Putamen (tissue), 1 donor: Measurements from ENCODE around the gene KRT7.

Experiments used
- DNase-seq: peaks from one replicate; pipeline ENCODE4 v3.0.0-alpha.2; 2016; ENCODE audit warnings: low spot score

KRT7 gene

DNA sequence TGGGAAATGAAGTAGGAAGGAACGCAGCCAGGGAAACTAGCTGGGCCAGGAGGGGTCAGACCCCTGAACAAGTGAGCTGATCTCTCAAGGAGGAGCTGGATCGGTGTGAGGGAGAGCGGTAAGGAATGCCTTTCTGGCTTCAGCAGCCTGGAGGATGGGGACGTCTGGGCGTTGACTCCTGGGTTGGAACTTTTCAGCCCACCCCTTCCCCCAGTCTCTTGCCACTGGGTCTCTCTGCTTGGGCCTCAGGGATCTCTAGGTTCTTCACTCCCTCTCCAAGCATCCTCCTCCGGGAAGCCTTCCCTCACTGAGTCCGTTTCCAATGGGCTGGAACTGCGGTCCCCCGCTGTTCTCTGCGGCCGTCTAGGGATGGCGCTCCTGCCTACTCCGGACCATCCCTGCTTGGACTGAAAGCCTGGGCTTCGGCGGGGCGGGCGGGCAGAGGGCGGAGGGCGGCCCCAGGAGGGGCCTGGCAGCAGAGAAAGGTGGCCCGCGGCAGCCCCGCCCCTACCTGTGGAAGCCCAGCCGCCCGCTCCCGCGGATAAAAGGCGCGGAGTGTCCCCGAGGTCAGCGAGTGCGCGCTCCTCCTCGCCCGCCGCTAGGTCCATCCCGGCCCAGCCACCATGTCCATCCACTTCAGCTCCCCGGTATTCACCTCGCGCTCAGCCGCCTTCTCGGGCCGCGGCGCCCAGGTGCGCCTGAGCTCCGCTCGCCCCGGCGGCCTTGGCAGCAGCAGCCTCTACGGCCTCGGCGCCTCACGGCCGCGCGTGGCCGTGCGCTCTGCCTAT lies at the start of gene KRT7:
TSS of gene KRT7 (plus strand) at position 570 of the 788 bp plus-strand sequence. CDS start at position 624, 54 bp downstream.
- no peak for DNase-seq

DNA sequence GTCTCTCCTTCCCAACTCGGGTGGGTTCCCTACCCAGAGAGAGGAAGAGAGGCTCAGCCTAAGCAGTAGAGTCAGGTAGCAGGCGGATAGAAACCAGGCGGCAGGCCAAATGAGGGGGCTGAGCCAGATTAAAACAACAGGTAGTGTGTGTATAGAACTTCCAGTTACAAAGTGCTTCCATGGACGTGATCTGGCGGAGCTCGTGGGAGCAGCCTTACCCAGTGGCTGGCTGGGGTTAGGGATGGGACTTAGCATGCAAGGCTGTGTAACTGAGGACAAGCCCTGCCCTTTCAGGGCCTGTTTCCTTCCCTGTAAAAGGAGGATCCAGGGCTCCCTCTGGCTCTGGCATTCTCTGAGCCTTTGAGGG lies 49.5 kb upstream of the KRT7 start:
- no peak for DNase-seq

DNA sequence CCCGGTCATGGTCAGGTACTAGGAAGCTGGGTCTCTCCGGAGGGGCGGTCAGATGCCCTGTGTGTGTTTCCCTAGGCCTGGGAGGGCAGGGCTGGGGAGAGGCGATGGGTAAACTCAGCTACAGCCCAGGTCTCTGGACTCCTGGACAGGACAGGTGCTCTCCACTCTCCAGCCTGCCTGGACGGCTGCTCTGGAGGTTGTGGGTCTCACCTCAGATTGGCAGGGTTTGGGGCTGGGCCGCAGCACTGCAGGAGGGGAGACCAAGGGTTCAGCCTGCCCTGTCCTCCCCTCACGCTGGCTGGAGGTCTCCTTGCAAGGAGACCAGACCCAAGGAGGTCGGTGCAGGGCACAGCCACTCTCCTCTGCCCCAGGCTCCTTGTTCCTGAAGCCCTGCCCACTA lies 49.1 kb upstream of the KRT7 start:
- DNase-seq = no peak

DNA sequence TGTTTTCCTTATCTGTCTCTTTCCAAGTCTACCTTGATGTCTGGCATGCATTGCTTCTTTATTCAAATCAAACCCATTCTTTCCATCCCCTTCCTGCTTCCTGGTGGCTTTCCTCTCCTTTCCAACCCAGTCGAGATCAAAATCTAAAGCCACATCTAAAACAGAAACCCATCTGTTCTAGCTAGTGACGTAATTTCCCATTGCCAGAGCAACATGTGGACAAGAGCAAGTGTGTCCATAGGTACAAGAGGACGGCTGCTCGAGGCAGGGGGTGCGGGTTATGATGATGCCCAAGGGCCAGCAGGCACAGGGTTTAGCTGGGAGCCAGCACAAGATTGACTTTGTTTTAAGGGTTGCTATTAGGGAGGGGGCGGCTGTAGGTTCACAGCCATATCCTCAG lies 48.2 kb upstream of the KRT7 start:
- DNase-seq = no peak

DNA sequence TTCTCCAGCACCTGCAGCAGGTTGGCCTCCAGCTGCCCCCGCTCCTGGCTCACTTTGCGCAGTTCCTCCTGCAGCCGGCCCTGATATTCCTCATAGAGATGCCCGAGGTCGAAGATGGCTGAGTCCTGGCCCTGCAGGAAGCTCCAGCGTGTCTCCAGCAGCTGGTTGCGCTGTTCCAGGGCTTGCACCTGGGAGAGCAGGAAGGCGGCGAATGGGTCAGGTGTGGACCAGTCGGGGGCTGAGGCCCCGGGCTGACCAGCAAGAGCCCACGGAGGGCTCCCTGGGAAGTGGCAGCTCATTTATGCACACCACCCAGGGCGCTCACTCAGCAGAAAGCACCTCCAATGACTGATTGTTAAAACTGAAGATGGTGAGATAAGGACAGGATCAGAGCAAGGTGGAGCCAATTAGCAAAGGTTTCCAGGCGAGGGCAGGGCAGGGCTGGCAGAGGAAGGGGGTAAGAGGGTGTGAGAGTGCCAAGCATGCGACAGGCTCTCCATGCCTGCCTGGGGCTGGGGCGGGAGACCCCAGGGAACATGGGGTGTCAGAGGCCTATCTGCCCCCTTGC lies 47.6 kb upstream of the KRT7 start:
- no peak for DNase-seq

DNA sequence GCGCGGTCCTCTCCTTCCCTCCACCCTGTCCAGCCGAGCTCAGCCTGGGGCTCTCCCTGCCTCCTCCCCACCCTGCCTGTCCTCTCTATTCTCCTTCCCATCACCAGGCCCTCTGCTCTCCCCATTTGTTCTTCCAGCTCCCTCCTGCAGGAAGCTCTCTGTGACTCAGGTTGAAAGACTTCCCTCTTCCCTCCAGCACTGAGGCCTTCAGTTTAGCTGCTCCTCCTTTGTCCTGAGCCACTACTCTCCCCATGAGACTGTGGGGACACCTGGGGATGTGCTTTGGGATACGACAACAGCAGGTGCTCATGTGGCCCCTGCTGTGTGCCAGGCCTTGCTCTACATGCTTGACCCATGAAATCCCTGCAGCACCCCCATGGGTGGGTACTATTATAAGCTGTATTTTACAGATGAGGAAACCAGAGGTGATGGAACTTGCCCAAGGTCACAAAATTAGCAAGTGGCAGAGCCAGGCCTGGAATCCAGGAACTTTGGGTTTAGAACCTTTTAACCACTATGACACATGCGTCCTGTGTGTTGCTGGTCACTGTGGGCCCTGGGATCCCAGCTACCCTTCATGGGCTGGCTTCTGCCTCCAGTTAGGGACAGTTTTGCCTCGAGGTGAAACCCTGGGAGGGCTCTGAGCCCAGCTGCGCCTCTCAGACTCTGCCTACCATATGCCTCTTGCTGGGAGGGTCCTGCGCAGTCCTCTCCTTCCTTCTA lies 46.8 kb upstream of the KRT7 start:
- no peak for DNase-seq

DNA sequence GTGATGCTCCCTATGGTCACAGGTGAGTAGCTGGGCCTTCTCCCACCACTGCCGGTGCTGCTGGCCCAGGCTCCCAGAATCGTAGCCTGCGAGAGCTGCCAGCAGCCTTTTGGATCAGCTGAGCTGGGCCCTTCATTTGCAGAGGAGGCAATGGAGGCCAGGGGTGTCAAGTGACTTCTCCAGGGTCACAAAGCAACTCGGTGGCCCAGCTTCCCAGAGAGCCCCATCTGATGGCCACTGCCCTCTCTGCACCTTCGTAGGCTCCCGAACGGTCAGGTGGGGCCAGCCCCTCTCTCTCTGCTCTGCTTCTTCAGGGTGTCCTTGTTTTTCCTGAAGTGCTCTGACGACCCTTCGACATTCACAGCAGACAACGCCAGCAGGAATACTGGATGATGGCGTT lies 45.8 kb upstream of the KRT7 start:
- DNase-seq = no peak

DNA sequence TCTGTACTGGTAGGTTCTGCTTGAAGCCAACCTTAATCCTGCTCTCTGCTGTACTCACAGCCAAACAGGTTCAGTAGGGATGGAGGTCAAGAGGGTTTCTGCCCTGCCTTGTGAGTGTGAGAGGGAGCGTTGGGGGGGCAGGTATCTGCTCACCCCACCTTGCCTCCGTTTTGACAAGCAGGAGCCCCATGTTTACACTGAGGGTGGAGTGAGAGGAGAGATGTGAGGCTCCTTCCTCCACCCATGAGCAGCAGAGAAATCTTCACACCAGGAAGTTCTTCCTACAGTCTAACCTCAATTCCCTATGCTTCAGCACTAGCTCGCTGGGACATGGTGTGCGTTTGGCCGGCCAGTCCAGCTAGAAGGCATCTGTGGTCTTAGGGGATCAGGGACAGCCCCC lies 45.4 kb upstream of the KRT7 start:
- DNase-seq = no peak

DNA sequence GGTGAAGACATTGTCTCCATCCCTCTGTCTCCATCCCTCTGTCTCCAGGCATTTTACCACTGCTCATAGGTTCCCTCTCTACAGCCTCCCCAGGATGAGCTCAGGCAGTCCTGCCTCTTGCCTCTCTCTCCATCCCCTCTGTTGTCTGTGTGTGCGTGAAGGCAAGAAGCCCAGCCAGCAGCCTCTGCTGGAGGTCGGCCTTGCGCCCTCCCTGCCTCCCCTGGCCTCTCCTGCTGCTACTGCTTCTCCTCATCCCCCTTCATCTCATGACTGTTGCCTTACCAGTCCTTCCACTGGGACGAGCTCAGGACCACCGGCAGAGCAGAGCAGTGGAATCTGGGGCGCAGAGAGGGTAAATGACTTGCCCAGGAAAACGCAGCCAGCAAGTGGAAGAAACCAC lies 44.4 kb upstream of the KRT7 start:
- no peak for DNase-seq

DNA sequence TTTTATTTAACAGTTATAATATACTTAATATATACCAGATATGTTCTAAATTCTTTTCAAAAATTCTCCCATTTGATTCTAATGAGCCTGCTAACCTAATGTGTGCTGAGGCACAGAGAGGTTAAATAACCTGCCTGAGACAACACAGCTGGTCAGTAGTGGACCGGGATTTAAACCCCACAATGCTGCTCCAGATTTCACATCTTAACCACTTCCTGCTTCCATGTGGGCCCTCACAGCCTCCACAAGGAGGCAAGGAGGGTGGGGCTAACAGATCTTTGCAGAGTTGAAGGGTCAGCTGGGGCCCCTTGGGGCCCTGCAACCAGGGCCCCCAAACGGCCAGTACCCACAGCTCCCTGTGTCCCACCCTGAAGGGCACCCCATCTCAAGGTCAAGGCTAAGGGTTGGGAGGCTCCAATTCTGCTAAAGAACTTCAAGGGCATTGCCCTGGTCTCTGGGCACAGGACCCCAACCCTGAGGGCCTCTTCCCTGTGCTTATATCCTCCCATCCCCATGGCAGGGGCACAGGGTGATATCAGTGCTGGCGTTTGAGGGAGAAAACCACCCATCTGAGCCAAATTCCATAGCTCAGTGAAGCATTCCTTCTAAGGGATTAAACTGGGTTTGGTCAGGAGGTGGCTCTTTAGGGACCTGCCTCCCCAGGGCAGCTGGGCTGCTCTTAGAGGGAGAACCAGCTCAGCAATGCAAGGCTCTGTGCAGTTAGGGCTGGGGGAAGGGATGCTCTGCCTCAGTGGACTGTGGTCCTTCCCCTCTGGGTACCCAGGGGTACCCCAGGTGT lies 43.5 kb upstream of the KRT7 start:
- no peak for DNase-seq

DNA sequence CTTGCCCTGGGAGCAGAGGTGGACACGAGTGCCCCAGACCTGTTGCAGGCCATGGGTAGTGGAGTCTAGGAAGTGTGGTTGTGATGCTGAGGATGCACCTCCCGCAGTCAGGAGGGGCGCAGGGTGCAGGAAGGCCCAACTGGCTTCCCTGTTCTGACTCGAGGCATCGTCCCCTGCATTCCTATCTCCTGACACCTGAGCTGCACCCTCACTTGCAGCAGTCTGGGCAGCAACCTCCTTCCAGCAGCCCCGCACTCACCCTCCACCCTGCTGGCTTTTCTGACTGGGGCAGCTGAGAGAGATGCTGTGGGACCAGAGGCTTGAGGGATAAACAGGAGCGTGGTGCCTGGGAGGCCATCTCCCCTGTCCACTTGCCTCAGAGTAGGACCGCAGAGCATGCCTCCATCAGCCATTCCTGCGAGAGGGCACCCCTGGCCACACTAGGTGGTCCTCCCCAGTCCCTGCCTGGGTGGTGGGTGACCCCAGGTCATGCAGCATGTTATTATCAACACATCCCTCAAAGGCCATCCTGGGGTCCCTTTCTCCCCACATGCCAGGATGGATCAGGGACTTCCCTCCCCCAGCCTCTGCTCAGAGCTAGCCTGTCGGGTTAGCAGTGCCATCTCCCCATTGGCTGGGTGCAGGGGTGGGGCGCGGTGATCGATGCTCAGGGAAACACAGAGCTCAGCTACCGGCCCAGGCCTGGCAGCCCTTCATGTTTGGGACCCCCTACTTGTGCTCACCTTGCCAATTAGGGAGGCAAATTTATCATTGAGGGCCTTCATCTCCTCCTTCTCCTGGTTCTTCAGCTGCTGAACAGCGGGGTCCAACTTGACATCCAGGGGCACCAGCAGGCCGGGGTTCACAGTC lies 41.9 kb upstream of the KRT7 start:
- DNase-seq = no peak

DNA sequence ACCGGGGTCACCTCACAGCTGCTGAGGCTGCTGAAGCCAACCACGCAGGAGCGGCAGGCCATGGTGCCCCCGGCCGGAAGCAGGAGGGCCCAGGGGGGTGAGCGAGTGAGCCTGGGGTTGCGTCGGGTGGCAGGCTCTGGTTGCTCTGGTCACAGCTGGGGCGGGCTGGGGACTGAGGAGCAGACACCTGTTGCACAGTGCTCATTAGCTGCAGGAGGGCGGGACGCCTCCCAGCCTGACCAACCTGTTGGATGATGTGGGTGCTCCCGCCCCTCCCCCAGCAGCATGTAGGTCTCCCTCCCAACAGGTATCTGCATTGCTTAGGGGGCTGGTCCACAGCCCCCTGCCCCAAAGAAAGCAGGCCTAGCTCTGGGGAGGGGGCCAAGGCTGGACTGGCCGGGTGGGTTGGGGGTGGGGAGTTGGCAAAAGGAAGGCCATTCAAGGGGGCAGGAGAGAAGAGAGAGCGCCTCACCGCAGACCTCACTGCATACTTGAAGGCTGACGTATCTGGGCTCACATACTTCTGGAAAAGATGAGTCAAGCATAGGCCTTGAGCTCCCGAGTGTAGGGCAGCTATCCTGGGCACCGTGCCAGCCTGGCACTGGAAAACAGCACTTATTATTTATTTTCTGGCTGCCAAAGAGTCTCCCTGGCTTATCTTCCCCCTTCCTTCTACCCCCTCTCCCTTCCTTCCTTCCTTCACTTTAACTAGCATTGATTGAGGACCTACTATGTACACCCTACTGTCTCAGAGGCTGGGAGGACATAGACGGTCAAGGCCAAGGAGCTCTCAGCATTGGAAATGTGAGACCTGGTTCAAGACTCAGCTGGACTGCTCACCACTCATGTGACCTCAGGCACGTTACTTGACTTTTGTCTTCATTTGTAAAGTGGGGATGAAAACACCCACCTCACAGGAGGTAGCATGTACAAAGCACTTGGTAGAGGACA lies 40.9 kb upstream of the KRT7 start, which contains the start of gene KRT80:
TSS of gene KRT80 (minus strand) at position 174 of the 951 bp plus-strand sequence. CDS start at position 62, 112 bp downstream.
- DNase-seq = no peak

DNA sequence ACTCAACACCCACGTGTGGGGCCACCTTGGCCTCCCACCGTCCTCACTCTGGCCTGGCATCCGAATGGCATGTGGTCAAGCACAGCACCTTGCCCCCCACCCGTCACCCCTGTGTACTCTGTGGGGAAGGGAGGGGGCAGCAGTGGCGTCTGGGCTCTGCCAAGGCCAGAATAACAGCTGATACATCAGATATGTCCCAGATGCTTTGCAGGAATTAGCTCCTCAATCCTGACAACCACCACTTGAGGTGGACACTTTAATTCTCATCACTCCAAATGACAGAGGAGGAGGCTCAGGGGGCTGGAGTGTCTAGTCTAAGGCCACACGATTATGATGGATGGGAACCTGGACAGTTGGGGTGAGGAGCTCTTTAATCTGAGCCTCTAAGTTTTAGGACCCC lies 39.5 kb upstream of the KRT7 start:
- DNase-seq = no peak

DNA sequence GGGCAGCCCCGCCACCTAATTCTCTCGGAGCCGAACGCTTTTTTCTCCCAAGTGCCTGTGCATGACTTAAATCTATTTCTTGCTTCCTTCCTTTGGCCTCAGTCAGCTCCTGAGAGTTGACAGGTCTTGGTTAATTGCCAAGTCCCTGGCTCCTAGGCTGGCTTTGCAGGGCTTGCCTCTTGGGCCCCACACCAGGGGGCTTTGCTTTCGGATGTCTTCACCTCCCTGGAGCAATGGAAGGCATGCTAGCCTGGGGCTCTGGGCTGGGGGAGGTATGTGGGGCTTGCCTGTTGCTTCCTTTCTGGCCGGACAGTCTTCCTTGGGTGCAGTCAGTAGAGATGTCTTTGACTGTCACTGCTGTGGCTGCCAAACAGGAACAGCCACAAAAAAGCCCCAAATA lies 39.1 kb upstream of the KRT7 start:
- DNase-seq = no peak

DNA sequence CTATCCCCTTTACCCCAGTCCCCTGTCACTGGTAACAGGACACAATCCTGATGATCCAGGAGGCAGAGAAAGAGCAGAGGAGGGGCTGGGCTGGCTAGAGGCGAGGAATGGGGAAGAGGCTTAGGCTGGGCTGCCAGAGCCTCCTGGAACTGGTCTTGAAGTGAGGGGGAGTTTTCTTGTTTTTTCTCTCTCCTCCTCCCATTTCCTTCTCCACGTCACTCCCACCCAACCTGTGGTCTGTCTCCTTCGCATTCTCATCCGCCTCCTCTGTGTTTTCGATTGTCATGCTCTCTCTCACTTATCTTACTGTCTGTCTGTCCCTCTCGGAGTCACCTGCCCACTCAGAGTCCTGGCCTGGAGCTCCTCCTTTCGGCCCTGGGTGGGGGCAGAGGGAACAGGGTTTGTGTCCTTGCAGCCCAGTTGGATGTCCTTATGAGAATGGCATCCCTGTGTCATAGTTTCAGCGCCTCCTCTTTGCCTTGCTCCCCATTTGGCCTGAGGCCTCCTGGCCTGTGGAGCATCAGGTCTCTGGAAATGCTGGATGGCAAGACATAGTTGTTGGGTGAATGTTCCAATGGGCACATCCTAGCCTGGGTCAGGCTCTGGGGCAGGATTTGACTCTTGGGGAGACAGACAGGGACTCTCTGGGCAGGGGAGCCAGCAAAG lies 37.8 kb upstream of the KRT7 start:
- no peak for DNase-seq

DNA sequence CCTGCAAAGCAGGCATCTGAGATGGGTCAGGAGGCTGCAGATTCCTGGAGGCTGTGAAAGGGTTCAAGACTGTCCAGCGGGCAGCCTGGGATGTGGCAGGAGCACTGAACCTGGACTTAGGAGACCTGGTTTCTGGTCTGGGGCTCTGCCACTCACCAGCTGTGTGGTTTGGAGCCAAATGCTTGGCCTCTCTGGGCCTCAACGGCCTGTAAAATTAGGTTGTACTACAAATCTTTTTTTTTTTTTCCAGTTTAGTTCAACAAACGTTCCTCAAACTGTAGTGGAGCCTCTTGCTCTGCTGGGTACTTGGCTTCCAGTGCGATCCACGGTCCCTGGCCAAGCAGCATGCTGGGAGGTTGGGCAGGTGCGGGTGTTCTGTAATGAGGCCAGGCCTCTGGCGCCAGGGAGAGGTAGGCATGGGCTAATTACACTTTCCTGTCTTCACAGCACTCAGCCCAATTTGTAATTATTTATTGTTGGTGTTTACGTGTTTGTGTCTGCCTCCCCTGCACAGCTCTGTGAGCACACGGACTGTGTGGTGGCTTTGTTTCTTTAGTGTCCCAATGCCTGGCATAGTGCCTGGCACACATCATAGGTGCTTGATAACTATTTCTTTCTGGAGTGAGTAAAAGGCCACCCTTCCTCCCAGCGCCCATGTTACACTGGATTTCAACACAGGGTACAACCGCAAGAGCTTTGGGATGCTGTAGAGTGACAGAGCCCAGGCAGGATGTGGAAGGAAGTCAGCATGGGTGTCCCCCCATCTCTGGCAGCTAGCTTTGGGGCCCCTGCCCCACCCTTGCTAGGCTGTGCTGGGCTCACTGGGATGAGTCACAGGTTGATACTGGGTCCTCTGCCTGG lies 35.4 kb upstream of the KRT7 start:
- DNase-seq = no peak

DNA sequence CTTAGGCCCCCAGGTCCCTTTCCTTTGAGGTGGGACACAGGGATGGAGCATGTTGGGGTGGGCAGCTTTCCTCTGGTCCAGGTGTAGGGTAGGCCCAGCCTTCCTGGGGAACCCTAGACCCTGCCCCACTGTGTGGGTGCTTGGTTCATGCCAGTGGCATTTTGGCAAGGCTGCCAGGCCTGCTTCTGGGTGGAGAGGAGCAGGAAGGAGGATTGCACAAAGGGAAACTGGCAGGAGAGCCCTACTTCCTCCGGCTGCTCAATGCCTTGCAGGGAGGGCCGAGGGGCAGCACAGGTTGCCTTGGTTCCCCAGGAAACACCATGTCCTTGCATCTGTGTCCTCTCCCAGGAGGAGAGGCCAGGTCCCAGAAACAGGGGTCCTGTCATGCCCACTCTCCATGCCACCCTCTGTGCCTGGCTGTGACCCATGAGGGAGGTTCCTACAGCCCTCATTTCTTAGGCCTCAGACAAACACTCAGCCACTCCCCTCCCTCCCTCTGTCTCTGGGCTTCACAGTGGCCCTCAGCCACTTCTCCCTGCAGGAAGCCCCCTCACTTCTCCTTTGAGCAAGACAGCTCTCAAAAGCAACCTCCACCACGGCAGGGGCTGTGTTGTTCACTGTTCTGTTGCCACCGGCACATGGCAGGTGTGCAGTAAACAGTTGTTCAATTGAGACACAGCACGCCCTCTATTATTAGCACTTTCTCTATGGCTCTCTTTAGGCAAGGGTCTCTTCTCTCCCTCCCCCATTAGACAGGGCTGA lies 34.4 kb upstream of the KRT7 start:
- DNase-seq = no peak
